Mesodermal cell (in vitro differentiated cells): ENCODE data around the gene LAMC1.

Experiments
- H3K27ac ChIP-seq: 2 replicates; pipeline ENCODE4 v1.7.0; 2013; ENCODE audit warnings: mild to moderate bottlenecking, low read depth, low read length, moderate library complexity; ENCODE audit not compliant: severe bottlenecking
- H3K36me3 ChIP-seq: 2 replicates; pipeline ENCODE4 v1.7.1; 2013; ENCODE audit warnings: mild to moderate bottlenecking, low read length, moderate library complexity; ENCODE audit not compliant: control insufficient read depth, insufficient read depth
- H3K4me1 ChIP-seq: one replicate; pipeline ENCODE4 v1.7.1; 2013; ENCODE audit warnings: mild to moderate bottlenecking, low read length; ENCODE audit not compliant: insufficient read depth, control insufficient read depth, poor library complexity, severe bottlenecking
- H3K4me3 ChIP-seq: 2 replicates; pipeline ENCODE4 v1.7.0; 2013; ENCODE audit warnings: low read length, control low read depth, mild to moderate bottlenecking; ENCODE audit not compliant: insufficient read depth, poor library complexity, severe bottlenecking; ENCODE audit errors: extremely low read depth
- H3K9me3 ChIP-seq: 2 replicates; pipeline ENCODE4 v1.7.1; 2013; ENCODE audit warnings: mild to moderate bottlenecking, low read length, moderate library complexity; ENCODE audit not compliant: control insufficient read depth
- WGBS, 2 experiments: methylation state at CpG; one replicate each; pipeline ENCODE4 v1.1.5; 2013; ENCODE audit warnings: missing lambda C conversion rate in 2 of 2; ENCODE audit not compliant: insufficient coverage in 2 of 2; 5-methylcytosine and 5-hydroxymethylcytosine counted together

Gene LAMC1

DNA sequence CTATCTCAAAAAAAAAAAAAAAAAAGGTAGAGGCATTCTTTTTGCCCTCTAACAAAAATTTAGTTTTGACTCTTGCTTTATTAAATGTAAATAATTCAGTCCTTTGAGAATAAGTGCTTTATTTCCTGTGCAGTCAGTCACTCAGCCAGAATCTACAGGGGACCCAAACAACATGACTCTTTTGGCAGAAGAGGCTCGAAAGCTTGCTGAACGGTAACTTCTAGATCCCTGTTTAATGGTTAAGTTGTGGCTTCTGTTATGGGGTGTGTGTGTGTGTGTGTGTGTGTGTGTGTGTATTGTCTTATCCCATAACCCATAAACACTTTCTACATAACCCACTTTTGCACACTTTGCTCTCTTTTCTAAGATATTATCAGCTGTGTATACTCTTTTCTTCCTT lies 107.9 kb downstream of the LAMC1 start:
- H3K4me3 ChIP-seq, result no peak overlapping the region
- H3K4me1 ChIP-seq, result no peaks in the 10 kb centered on the region
- peaks cover 85% of the 10 kb centered on the region for H3K36me3 ChIP-seq
- WGBS, 2 experiments, result no CpG with 5 or more reads among the region's 2 CpGs
- no peaks in the 10 kb centered on the region for H3K9me3 ChIP-seq
- no peak overlapping the region for H3K27ac ChIP-seq

DNA sequence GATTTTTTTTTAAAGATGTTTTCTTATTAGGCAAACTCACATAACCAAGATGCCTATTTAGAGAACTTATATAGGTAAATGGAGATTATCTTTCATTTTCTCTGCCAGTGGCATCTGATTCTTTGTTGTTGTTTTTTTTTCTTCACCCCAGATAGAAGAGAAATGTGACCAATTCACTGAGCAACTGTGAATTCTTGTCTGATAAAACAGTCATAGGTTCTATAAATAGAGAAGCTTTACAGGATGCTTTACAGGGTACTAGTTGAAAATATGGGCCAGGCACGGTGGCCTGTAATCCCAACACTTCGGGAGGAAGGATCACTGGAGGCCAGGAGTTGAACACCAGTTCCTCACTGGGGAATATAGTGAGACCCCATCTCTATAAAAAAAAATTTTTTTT lies 112.1 kb downstream of the LAMC1 start:
- H3K4me3 ChIP-seq, result no peak overlapping the region
- no peaks in the 10 kb centered on the region for H3K9me3 ChIP-seq
- no peaks in the 10 kb centered on the region for H3K4me1 ChIP-seq
- no peak overlapping the region for H3K27ac ChIP-seq
- peaks cover 77% of the 10 kb centered on the region for H3K36me3 ChIP-seq
- WGBS, 2 experiments, result 100% methylated on average over 2 of the region's 2 CpGs

DNA sequence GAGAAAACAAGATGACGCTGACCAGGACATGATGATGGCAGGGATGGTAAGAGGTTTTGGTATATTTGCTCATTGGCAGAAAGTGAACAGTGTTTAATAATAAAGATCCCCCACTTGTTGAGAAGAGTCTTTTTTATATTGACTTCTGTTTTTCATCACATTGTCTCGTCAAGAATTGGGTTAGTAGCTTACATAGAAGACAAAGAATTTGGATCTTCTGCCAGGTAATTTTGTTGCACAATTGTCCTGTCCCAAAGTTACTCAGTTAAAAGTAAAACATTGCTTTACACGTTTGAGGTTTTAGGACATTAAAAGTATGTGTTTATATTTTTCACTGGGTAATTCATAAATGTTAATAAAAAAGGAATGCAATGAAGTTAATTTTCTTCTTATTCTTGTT lies 114.6 kb downstream of the LAMC1 start:
- H3K36me3 ChIP-seq, result peaks cover 81% of the 10 kb centered on the region
- 92 to 100% methylated on average over 1 to 2 of the region's 3 CpGs for WGBS, 2 experiments
- no peaks in the 10 kb centered on the region for H3K4me1 ChIP-seq
- no peaks in the 10 kb centered on the region for H3K9me3 ChIP-seq
- no peak overlapping the region for H3K4me3 ChIP-seq
- H3K27ac ChIP-seq, result no peak overlapping the region

DNA sequence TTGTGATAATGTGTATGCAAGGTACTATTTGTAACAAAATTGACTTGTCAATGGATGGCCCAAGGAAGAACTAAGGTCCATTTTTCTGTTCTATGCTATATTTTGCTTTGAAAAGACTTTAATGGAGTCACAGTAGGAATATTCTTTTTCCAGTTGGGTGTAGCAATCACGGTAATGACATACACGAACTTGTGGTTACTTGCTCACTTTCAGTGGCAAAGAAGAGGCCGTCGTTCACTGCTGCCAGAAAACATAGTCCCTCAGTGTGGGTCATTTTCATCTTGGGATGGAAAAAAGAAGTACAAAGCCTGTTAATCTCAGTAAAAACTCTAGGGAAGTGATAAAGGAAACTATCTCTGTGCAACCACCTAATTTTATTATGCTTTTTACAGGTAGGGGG lies 115.1 kb downstream of the LAMC1 start:
- no peak overlapping the region for H3K27ac ChIP-seq
- 70 to 100% methylated on average over 2 to 4 of the region's 4 CpGs for WGBS, 2 experiments
- H3K4me1 ChIP-seq, result no peaks in the 10 kb centered on the region
- H3K9me3 ChIP-seq, result no peaks in the 10 kb centered on the region
- peaks cover 81% of the 10 kb centered on the region for H3K36me3 ChIP-seq
- H3K4me3 ChIP-seq, result no peak overlapping the region

DNA sequence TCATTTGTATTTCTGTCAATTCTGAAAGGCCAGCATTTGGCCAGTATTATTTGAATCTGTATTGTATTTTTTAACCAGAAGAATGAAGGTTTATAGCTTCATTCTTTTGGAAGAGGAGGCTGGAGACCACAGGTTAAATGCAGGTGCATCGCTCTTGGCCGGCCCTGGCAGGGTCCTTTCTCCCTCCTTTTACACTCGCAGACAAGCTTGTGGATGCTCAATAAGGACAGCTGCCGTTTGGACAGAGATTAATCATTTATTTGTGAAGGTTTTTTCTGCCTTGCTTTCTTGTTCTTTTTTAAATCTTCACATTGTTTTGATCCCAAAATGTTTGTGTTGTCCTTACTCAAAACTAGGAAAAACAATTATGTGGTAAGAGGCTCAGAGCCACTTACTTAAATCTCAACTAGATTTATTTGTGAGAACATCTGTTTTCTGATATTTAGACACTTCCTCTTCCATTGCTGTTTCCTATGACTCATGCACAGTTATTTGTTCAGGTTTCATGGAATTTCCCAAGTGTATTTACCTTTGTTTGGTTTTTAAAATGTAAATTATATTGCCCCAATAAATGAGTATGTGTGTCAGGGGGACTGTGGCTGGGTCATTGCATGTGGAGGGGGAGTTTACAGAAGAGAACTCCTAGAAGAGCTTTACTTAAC lies 116.2 kb downstream of the LAMC1 start:
- no peak overlapping the region for H3K27ac ChIP-seq
- H3K4me1 ChIP-seq, result no peaks in the 10 kb centered on the region
- H3K9me3 ChIP-seq, result no peaks in the 10 kb centered on the region
- H3K4me3 ChIP-seq, result no peak overlapping the region
- peaks cover 83% of the 10 kb centered on the region for H3K36me3 ChIP-seq
- WGBS, 2 experiments, result 94% methylated on average over 2 of the region's 4 CpGs

DNA sequence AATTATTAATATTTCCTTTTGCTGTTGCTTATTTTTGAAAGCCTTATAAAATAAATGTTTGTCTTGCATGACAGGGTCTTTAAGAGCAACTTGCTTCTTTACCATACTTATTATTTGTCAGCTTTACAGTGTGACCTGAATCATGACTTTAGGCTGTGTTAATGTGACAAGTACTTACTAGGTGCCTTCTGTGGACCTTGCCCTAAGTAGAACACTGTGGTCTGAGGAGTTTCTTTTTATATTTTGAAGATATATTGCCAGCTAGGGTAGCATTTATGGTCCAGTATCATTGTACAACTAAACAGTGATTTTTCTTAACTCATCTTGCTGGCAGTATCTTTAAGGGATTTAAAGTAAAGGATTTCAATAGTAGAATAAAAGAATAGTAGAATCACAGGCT lies 117.4 kb downstream of the LAMC1 start:
- Histone ChIP-seq H3K9me3 (no peaks in the 10 kb centered on the region), H3K36me3 (peaks cover 77% of the 10 kb centered on the region), H3K4me3 (no peak overlapping the region), H3K4me1 (no peaks in the 10 kb centered on the region), H3K27ac (no peak overlapping the region)

DNA sequence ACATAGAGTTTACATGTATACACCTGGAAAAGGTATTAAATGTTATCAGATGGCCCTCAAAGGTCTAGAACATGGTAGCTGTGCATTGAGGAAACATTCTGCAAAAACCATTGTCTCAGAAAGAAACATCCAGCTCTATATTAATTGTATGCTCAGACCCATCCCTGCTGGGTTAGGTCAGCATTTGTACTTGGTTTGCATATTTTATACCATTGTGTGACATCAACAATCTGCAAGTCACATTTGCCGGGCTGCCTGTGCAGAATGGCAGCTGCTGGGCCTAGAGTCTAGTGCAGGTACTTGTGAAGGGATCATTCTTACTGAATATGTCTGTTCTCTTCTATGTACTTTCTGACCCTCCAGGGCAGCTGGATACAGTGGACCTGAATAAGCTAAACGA lies 119.0 kb downstream of the LAMC1 start:
- Histone ChIP-seq H3K9me3 (no peaks in the 10 kb centered on the region), H3K4me3 (no peak overlapping the region), H3K27ac (no peak overlapping the region), H3K36me3 (peaks cover 61% of the 10 kb centered on the region), H3K4me1 (no peaks in the 10 kb centered on the region)
- WGBS, 2 experiments, result 95 to 100% methylated on average over 1 to 2 of the region's 2 CpGs

DNA sequence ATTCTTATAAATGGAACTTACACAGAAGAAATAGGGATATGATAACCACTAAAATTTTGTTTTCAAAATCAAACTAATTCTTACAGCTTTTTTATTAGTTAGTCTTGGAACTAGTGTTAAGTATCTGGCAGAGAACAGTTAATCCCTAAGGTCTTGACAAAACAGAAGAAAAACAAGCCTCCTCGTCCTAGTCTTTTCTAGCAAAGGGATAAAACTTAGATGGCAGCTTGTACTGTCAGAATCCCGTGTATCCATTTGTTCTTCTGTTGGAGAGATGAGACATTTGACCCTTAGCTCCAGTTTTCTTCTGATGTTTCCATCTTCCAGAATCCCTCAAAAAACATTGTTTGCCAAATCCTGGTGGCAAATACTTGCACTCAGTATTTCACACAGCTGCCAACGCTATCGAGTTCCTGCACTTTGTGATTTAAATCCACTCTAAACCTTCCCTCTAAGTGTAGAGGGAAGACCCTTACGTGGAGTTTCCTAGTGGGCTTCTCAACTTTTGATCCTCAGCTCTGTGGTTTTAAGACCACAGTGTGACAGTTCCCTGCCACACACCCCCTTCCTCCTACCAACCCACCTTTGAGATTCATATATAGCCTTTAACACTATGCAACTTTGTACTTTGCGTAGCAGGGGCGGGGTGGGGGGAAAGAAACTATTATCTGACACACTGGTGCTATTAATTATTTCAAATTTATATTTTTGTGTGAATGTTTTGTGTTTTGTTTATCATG lies 120.5 kb downstream of the LAMC1 start:
- Histone ChIP-seq H3K9me3 (no peaks in the 10 kb centered on the region), H3K4me1 (no peaks in the 10 kb centered on the region), H3K4me3 (no peak overlapping the region), H3K36me3 (peaks cover 48% of the 10 kb centered on the region), H3K27ac (no peak overlapping the region)
- 91 to 96% methylated on average over 3 to 4 of the region's 7 CpGs for WGBS, 2 experiments

DNA sequence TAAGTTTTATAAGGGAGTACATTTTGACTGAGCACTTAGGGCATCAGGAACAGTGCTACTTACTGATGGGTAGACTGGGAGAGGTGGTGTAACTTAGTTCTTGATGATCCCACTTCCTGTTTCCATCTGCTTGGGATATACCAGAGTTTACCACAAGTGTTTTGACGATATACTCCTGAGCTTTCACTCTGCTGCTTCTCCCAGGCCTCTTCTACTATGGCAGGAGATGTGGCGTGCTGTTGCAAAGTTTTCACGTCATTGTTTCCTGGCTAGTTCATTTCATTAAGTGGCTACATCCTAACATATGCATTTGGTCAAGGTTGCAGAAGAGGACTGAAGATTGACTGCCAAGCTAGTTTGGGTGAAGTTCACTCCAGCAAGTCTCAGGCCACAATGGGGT lies 121.5 kb downstream of the LAMC1 start:
- Histone ChIP-seq H3K27ac (no peak overlapping the region), H3K36me3 (peaks cover 48% of the 10 kb centered on the region), H3K4me3 (no peak overlapping the region), H3K4me1 (no peaks in the 10 kb centered on the region), H3K9me3 (no peaks in the 10 kb centered on the region)
- 0 to 100% methylated on average over 1 of the region's 3 CpGs for WGBS, 2 experiments

DNA sequence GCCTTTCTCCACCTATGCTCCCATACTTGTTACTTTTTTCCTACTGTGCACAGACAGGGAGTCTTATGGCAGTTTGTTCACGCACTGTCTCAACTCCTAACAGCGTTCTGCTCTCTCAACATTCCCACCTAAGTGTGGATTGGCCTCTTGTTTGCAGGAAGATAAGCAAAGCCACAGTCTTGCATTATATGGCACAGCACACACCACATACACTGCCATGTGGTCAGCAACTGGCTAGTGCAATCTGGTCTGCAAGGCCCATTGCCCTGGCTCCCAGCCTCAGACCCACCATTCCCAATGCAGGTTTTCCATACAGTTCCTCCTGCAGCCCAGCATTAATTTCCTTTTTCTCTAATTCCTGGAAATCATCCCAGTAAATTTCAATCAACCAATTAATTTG lies 124.5 kb downstream of the LAMC1 start:
- 73 to 100% methylated on average over 1 to 2 of the region's 2 CpGs for WGBS, 2 experiments
- Histone ChIP-seq H3K36me3 (peaks cover 21% of the 10 kb centered on the region), H3K27ac (no peak overlapping the region), H3K9me3 (no peaks in the 10 kb centered on the region), H3K4me1 (no peaks in the 10 kb centered on the region), H3K4me3 (no peak overlapping the region)

DNA sequence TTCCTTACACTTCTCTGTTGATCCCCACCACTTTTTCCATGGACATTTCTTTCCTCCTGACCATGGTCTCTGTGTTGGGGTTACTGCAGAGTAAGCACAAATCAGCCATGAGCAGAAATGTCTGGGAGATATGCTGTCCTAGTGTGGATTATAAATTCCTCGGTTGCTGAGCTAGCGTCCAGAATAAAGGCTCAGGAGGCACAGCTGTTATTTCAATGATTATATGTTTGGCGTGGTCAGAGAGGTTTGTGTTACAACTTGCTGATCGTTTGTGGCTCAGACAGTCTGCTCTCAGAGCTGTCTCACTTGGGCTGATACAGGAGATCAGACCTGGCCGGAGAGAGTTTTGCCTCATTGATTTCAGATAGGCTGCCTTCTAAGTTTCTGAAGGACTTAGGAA lies 125.4 kb downstream of the LAMC1 start:
- peaks cover 13% of the 10 kb centered on the region for H3K36me3 ChIP-seq
- H3K4me1 ChIP-seq, result no peaks in the 10 kb centered on the region
- 91 to 96% methylated on average over 4 to 5 of the region's 5 CpGs for whole genome bisulfite sequencing, 2 experiments
- H3K4me3 ChIP-seq, result no peak overlapping the region
- no peaks in the 10 kb centered on the region for H3K9me3 ChIP-seq
- no peak overlapping the region for H3K27ac ChIP-seq
